Measurements from ENCODE around the gene DIP2B.

DNA sequence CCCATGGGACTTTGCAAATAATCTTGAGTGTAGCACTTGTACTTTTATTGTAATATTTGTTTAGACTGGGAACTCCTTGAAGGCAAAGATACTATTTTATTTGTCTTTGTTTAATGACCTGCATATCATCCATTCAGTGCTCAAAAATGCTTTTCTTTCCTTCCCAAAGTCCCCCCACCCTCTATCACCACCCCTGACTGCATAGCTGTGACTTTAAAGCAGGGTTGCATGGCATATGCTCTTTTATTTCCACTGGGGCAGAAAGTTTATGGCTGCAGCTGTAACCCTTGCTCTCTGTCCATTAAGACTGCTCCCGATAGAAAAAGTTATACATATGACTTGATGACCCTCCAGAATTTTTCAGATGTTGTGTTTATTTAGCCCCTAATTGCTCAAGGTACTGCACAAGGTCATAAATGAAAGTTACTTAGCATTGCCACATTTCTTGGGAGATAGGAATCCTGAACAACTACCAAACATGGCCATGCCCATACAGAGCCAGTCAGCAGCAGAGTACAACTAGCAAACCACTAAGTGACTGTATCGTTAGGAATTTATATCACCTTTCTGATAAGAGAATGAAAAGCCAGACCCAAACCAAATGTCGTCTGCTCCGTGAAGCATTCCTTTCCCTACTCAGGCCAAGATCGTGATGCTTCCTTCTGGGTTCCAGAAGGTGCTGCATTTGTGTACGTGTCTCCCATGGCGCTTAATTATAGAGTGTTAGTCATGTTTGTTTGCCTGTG, 114.3 kb downstream of the DIP2B start:
- no peak for TF ChIP-seq CTCF (IDR thresholded peaks at IDR 0.05)
- TF ChIP-seq POLR2A (IDR thresholded peaks at IDR 0.05) = no peak
- TF ChIP-seq EP300 (IDR thresholded peaks at IDR 0.05) = no peak
- no peak for TF ChIP-seq POLR2AphosphoS5 (IDR thresholded peaks at IDR 0.05)
